Caco-2 (cell line): ENCODE results near the gene REM2. TPM values are rescaled to one million over a fixed set of nuclear protein-coding genes. Genes with fewer than 3 reads are reported as not detected.

Experiments used
- BruUV-seq: library from RNA; stranded (reverse); fragments of 400-500 nt; replicated peaks from 2 replicates; lab custom pipeline; 2021; lab: Mats Ljungman, UMichigan
- CTCF ChIA-PET: fragments of 300-600 bp; sonication (Branson Sonifier 250); formaldehyde crosslinking; loops from one replicate; lab custom pipeline; 2022; ENCODE audit warnings: antibody characterized with exemption; lab: Charles Lee
- POLR2A ChIA-PET: fragments of 300-600 bp; sonication (Branson Sonifier 250); formaldehyde crosslinking; loops from one replicate; lab custom pipeline; 2022; ENCODE audit warnings: antibody characterized with exemption; lab: Charles Lee
- DNase-seq, 2 experiments: peaks; one replicate each; pipeline versions ENCODE4 v3.0.0 to v3.0.0-alpha.2; 2020 to 2022
- H3K27me3 ChIP-seq: replicated peaks from 2 replicates; pipeline ENCODE4 v1.6.0; 2011; ENCODE audit warnings: low read length; ENCODE audit not compliant: control insufficient read depth, insufficient read depth
- H3K36me3 ChIP-seq: 2 replicates; pipeline ENCODE4 v1.5.1; 2011; ENCODE audit warnings: low read length; ENCODE audit not compliant: control insufficient read depth, insufficient read depth
- H3K4me1 ChIP-seq: fragments of 250-450 bp; sonication (Bioruptor Pico); 2 replicates; pipeline ENCODE4 v1.5.1; 2020; ENCODE audit warnings: mild to moderate bottlenecking
- H3K4me3 ChIP-seq: 2 replicates; pipeline ENCODE4 v1.5.1; 2011; ENCODE audit warnings: low read depth, mild to moderate bottlenecking, control low read depth, low read length
- H3K9me3 ChIP-seq: fragments of 250-450 bp; sonication (Bioruptor Pico); 2 replicates; pipeline ENCODE4 v1.5.1; 2020; ENCODE audit warnings: mild to moderate bottlenecking, moderate library complexity
- H3K27ac Mint-ChIP-seq: one replicate; pipeline ENCODE4 v1.8.0; 2022; ENCODE audit warnings: mixed read lengths; ENCODE audit not compliant: unreplicated experiment
- H3K27me3 Mint-ChIP-seq: one replicate; pipeline ENCODE4 v1.8.0; 2022; ENCODE audit warnings: mixed read lengths; ENCODE audit not compliant: insufficient read depth, unreplicated experiment
- H3K36me3 Mint-ChIP-seq: one replicate; pipeline ENCODE4 v1.8.0; 2022; ENCODE audit warnings: mild to moderate bottlenecking, mixed read lengths; ENCODE audit not compliant: insufficient read depth, unreplicated experiment
- H3K4me1 Mint-ChIP-seq: one replicate; pipeline ENCODE4 v1.8.0; 2022; ENCODE audit warnings: low read depth, mixed read lengths; ENCODE audit not compliant: unreplicated experiment
- H3K4me3 Mint-ChIP-seq: one replicate; pipeline ENCODE4 v1.8.0; 2022; ENCODE audit warnings: mild to moderate bottlenecking, moderate library complexity, mixed read lengths; ENCODE audit not compliant: unreplicated experiment
- H3K9me3 Mint-ChIP-seq: one replicate; pipeline ENCODE4 v1.8.0; 2022; ENCODE audit warnings: mixed read lengths; ENCODE audit not compliant: unreplicated experiment
- intact Hi-C: fragments of 100-400 bp; cut with micrococcal nuclease; formaldehyde crosslinking; loops from one replicate; pipeline ENCODE4 v1.10.0; 2022; ENCODE audit not compliant: unreplicated experiment
- total RNA-seq: library from RNA; stranded (reverse); gene quantifications from 2 replicates; pipeline ENCODE4 v1.2.3, GENCODE V29; 2022
- TF ChIP-seq, protein P1 (sequence below), 2 experiments: fragments of 200-600 bp in 1 of 2; IDR thresholded peaks; 1 replicate in 1 of 2; 2 replicates in 1 of 2; pipeline versions ENCODE4 v1.5.1 to v1.8.0; 2011 to 2022; ENCODE audit warnings: antibody characterized with exemption in 1 of 2, control low read depth in 1 of 2, inconsistent platforms in 1 of 2, low read depth in 1 of 2, low read length in 1 of 2, mild to moderate bottlenecking in 1 of 2, moderate library complexity in 1 of 2; ENCODE audit not compliant: insufficient read depth in 1 of 2, severe bottlenecking in 1 of 2, unreplicated experiment in 1 of 2

The REM2 gene
- total RNA-seq, 1 experiment from 2014 or later, result 0.41 TPM

DNA sequence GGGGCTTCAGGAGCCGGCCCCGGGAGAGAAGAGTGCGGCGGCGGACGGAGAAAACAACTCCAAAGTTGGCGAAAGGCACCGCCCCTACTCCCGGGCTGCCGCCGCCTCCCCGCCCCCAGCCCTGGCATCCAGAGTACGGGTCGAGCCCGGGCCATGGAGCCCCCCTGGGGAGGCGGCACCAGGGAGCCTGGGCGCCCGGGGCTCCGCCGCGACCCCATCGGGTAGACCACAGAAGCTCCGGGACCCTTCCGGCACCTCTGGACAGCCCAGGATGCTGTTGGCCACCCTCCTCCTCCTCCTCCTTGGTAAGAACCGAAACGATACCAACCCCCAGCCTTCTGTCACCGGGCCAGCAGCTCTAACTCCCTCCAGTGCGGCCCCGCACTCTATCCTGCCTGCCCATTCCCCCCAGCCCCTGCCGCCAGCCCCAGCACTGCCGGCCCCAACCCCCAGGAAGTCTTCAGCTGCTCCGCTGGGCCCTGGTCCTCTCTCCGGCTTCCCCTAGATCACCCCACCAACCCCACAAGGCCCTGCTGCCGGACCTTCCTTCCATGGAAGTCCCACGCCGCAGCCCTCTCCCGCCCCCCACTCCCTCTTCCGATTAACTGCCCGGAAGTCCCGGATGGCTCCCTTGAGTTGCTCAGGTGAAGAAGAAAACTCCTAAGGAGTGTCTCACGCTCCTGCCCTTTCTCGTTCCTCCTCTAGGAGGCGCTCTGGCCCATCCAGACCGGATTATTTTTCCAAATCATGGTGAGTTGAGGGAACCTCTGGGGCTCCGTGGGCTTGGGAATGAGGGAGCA, 10.8 kb upstream of the REM2 start:
- TSS peak; percentile 57 for BruUV-seq
- ChIA-PET POLR2A (interaction anchor here (0.5 to 1.6 kb wide), 8 partner anchors 28 to 442 kb away, joined by 3 to 5 read pairs (median 4); partner anchors contain the start of gene DAD1), CTCF (interaction anchor here (0.6 to 1.9 kb wide), 14 partner anchors 13 to 487 kb away, joined by 3 to 10 read pairs (median 5); no protein-coding TSS in a partner anchor)
- intact Hi-C loops, result loop anchor here (1.0 to 5.0 kb wide), 5 partner anchors 28 to 310 kb away; partner anchors contain the start of genes AJUBA and RBM23
- H3K4me3 Mint-ChIP-seq, result peak overlapping the region; percentile 82
- H3K9me3 ChIP-seq, result no peaks in the 10 kb centered on the region
- no peaks in the 10 kb centered on the region for H3K27me3 ChIP-seq
- no peaks in the 10 kb centered on the region for H3K27me3 Mint-ChIP-seq
- H3K9me3 Mint-ChIP-seq, result no peaks in the 10 kb centered on the region
- H3K4me1 Mint-ChIP-seq, result peaks cover 8% of the 10 kb centered on the region
- H3K4me3 ChIP-seq, result peak overlapping the region; percentile 91
- H3K27ac Mint-ChIP-seq, result peak overlapping the region; percentile 92
- peaks cover 9% of the 10 kb centered on the region; the same call in 1 of the 2 replicates for H3K4me1 ChIP-seq
- peak; percentile 82 to 86 for DNase-seq
- TF ChIP-seq, protein P1, sequence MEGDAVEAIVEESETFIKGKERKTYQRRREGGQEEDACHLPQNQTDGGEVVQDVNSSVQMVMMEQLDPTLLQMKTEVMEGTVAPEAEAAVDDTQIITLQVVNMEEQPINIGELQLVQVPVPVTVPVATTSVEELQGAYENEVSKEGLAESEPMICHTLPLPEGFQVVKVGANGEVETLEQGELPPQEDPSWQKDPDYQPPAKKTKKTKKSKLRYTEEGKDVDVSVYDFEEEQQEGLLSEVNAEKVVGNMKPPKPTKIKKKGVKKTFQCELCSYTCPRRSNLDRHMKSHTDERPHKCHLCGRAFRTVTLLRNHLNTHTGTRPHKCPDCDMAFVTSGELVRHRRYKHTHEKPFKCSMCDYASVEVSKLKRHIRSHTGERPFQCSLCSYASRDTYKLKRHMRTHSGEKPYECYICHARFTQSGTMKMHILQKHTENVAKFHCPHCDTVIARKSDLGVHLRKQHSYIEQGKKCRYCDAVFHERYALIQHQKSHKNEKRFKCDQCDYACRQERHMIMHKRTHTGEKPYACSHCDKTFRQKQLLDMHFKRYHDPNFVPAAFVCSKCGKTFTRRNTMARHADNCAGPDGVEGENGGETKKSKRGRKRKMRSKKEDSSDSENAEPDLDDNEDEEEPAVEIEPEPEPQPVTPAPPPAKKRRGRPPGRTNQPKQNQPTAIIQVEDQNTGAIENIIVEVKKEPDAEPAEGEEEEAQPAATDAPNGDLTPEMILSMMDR (IDR thresholded peaks at IDR 0.05; ENCODE audit: insufficient read depth in 1 of 2, low read depth in 1 of 2, low read length in 1 of 2, severe bottlenecking in 1 of 2, unreplicated experiment in 1 of 2), result peak; percentile 86 to 89
- peaks cover 7% of the 10 kb centered on the region; the same call in 1 of the 2 replicates for H3K36me3 ChIP-seq
- peaks cover 19% of the 10 kb centered on the region for H3K36me3 Mint-ChIP-seq

DNA sequence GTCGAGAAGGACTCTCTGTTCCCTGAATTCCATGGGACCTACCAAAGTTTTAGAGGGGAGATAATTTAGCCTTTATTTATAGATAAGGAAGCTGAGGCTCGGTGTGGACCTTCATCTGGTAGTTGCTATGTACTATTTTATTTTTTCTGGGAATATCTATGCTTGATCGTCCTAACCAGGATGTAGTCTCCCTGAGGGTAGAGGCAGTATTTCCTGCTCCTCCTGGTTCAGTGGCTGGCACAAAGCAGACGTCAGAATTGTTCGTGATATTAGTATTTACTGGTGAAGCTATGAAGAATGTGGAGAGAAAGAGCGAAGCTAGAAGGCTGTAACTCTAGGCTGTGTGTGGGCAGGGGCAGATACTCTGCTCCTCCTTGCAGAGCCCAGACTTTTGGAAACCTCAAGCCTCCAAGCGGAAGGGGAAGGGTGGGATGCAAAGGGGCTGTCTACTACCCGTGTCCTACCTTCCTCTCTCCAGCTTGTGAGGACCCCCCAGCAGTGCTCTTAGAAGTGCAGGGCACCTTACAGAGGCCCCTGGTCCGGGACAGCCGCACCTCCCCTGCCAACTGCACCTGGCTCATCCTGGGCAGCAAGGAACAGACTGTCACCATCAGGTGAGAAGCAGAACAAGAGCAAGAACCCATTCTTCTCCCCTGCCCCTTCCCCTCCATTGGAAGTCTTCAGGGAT, 10.0 kb upstream of the REM2 start:
- peak overlapping the region; percentile 82 for H3K4me3 Mint-ChIP-seq
- CTCF ChIA-PET, result interaction anchor here (0.6 to 1.4 kb wide), 6 partner anchors 10 to 488 kb away, joined by 3 to 7 read pairs (median 6); no protein-coding TSS in a partner anchor
- no peak for DNase-seq

More for the DNA sequence above, 10.0 kb upstream of the REM2 start:
- Histone ChIP-seq H3K4me3 (peak overlapping the region; percentile 91), H3K36me3 (peaks cover 7% of the 10 kb centered on the region), H3K9me3 (no peaks in the 10 kb centered on the region), H3K4me1 (peaks cover 9% of the 10 kb centered on the region; the same call in 1 of the 2 replicates), H3K27me3 (no peaks in the 10 kb centered on the region)
- intact Hi-C loops, result loop anchor here (1.0 to 5.0 kb wide), 5 partner anchors 27 to 311 kb away; partner anchors contain the start of genes AJUBA and RBM23
- Mint-ChIP-seq H3K27ac (peak overlapping the region; percentile 92), H3K4me1 (peaks cover 8% of the 10 kb centered on the region), H3K9me3 (no peaks in the 10 kb centered on the region), H3K27me3 (no peaks in the 10 kb centered on the region), H3K36me3 (peaks cover 19% of the 10 kb centered on the region)
- POLR2A ChIA-PET, result interaction anchor here (0.6 kb wide), 3 partner anchors 29 to 443 kb away, joined by 3 read pairs; no protein-coding TSS in a partner anchor
- no TSS peak for BruUV-seq
- TF ChIP-seq, protein P1 (IDR thresholded peaks at IDR 0.05; ENCODE audit: insufficient read depth in 1 of 2, low read depth in 1 of 2, low read length in 1 of 2, severe bottlenecking in 1 of 2, unreplicated experiment in 1 of 2), result peak in 1 of 2 experiments; percentile 8
